Testis (tissue), 3 donors: ENCODE data around the gene GNG14. TPM values are rescaled to one million over a fixed set of nuclear protein-coding genes. Genes with fewer than 3 reads are reported as not detected.

Experiments used
- DNase-seq: peaks from one replicate; pipeline ENCODE4 v3.0.0-alpha.2; 2019
- H3K27ac ChIP-seq, 2 donors: fragments of 200-600 bp; sonication (generic); one replicate each; pipeline ENCODE4 v1.5.1; 2019
- H3K27me3 ChIP-seq: fragments of 200-600 bp; sonication (generic); one replicate; pipeline ENCODE4 v1.5.1; 2019
- H3K36me3 ChIP-seq: fragments of 200-600 bp; sonication (generic); one replicate; pipeline ENCODE4 v1.5.1; 2017; ENCODE audit warnings: low read depth; ENCODE audit errors: missing control alignments
- H3K4me1 ChIP-seq: fragments of 200-600 bp; sonication (generic); one replicate; pipeline ENCODE4 v1.5.1; 2019
- H3K4me3 ChIP-seq, 2 donors: fragments of 200-600 bp; sonication (generic); one replicate each; pipeline ENCODE4 v1.5.1; 2017 to 2019
- H3K9me3 ChIP-seq: fragments of 200-600 bp; sonication (generic); one replicate; pipeline ENCODE4 v1.5.1; 2017
- CTCF ChIP-seq, 3 experiments: fragments of 450-650 bp in 2 of 3; fragments of 200-600 bp in 1 of 3; sonication (generic) in 1 of 3; IDR thresholded peaks; one replicate each; pipeline ENCODE4 v1.5.1; 2016 to 2019; ENCODE audit warnings: antibody characterized with exemption in 3 of 3, mild to moderate bottlenecking in 2 of 3, moderate library complexity in 1 of 3
- POLR2A ChIP-seq: fragments of 450-650 bp; IDR thresholded peaks from one replicate; pipeline ENCODE4 v1.6.1; 2017; ENCODE audit warnings: antibody characterized with exemption, mild to moderate bottlenecking, moderate library complexity
- WGBS, 2 donors: methylation state at CpG; one replicate each; pipeline ENCODE4 v1.1.5; 2018; 5-methylcytosine and 5-hydroxymethylcytosine counted together
- intact Hi-C: fragments of 100-400 bp; cut with DNase I; formaldehyde crosslinking; loops from one replicate; pipeline ENCODE4 v1.15.1; 2023; ENCODE audit warnings: low total_unique reads
- polyA plus RNA-seq: library from polyadenylated mRNA; stranded (reverse); fragments of 350-450 nt; fragmentation: Illumina TruSeq; extraction: RNeasy Lipid Tissue Mini Kit (QIAGEN cat#74804); gene quantifications from one replicate; pipeline ENCODE4 v1.2.3, GENCODE V29; 2014; ENCODE audit warnings: low read depth, low replicate concordance; ENCODE audit not compliant: insufficient read depth
- small RNA-seq, 2 donors: library from RNA; depleted of rRNA; stranded (forward); fragments of <200 nt; gene quantifications; one replicate each; pipeline ENCODE3, GENCODE V24; 2016
- total RNA-seq, 2 donors: library from RNA; depleted of rRNA; stranded (reverse); fragments of >200 nt; gene quantifications; one replicate each; pipeline ENCODE4 v1.2.3, GENCODE V29; 2016

GNG14 gene
- total and polyA plus RNA-seq, 3 donors from 2014 or later: 4.5 TPM; not detected in 2

GRCh38 chr19:12731337-12731736 lies 43.5 kb downstream of the GNG14 start:
- H3K4me1 ChIP-seq: peaks cover 16% of the 10 kb centered on the region
- no peak for TF ChIP-seq POLR2A
- TF ChIP-seq CTCF (IDR thresholded peaks at IDR 0.05): no peak
- no peaks in the 10 kb centered on the region for H3K27me3 ChIP-seq
- H3K27ac ChIP-seq: no peak overlapping the region
- WGBS, 2 donors: 90 to 93% methylated on average over 21 to 24 of the region's 24 CpGs
- H3K36me3 ChIP-seq: no peaks in the 10 kb centered on the region
- no peak overlapping the region for H3K4me3 ChIP-seq
- intact Hi-C loops: loop anchor here (10.0 kb wide), 1 partner anchor 63 kb away; the partner anchor contains the start of gene JUNB
- H3K9me3 ChIP-seq: no peaks in the 10 kb centered on the region
- no peak for DNase-seq

GRCh38 chr19:12733369-12734214 lies 45.8 kb downstream of the GNG14 start:
- Histone ChIP-seq H3K36me3 (no peaks in the 10 kb centered on the region), H3K4me3 (peak overlapping the region; percentile 90 to 91), H3K27me3 (no peaks in the 10 kb centered on the region), H3K27ac (peak overlapping the region; percentile 85 to 89), H3K4me1 (peaks cover 22% of the 10 kb centered on the region), H3K9me3 (no peaks in the 10 kb centered on the region)
- whole genome bisulfite sequencing, 2 donors: 2 to 7% methylated on average over 10 to 15 of the region's 15 CpGs
- peak; percentile 36 for DNase-seq
- TF ChIP-seq POLR2A (no peak), CTCF (IDR thresholded peaks at IDR 0.05) (no peak)
- intact Hi-C loops: loop anchor here (10.0 kb wide), 1 partner anchor 61 kb away; the partner anchor contains the start of gene JUNB

DNA sequence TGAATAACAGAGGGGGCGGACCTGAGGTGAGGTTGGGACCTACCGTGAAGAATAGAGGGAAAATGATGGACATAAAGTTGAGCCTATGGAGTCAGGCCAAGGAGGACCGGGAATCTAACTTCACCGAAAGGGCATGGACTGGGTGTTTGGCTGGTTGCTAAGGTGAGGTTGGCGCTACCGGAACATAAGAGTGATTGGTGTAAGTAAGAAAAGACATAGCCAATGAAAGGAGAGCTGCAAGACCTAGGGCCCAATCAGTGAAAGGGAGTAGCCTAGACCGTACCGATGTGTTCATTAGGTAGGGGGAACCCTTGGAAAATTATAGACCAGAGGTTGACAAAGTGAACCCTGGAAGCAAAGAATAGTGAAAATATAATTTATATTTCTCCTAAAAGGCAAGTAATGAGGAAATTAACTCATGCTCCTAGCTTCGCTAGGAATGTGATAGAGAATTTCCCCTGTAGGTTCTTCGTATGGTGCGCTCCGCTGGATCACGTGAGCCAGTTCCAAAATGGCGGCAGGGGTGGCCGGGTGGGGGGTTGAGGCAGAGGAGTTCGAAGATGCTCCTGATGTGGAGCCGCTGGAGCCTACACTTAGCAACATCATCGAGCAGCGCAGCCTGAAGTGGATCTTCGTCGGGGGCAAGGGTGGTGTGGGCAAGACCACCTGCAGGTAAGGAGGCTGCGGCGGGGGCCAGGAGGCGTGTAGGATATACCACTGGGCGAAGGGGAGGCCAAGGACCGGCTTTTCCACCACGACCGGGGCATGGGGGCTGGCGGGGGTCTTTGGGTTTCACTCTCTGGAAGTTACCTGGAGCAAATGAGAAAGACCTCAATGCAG lies 49.4 kb downstream of the GNG14 start, which contains the start of gene GET3:
TSS of gene GET3 (plus strand) at position 503 of the 840 bp plus-strand sequence. CDS start at position 512, 9 bp downstream.
- no peaks in the 10 kb centered on the region for H3K36me3 ChIP-seq
- H3K27ac ChIP-seq: peak within 1 kb of the TSS; percentile 89 to 92
- peak; percentile 98 for DNase-seq
- intact Hi-C loops: loop anchor here (10.0 kb wide), 1 partner anchor 58 kb away; the partner anchor contains the start of gene JUNB
- 0 to 1% methylated on average over 29 of the region's 29 CpGs for WGBS, 2 donors
- peak within 1 kb of the TSS; percentile 69 to 76 for H3K4me3 ChIP-seq
- H3K9me3 ChIP-seq: no peaks in the 10 kb centered on the region
- peaks cover 20% of the 10 kb centered on the region for H3K4me1 ChIP-seq
- no peaks in the 10 kb centered on the region for H3K27me3 ChIP-seq
- TF ChIP-seq CTCF (IDR thresholded peaks at IDR 0.05) (peak in 2 of 3 experiments; percentile 23 to 33), POLR2A (no peak)

- DNase-seq: no peak
- H3K27ac ChIP-seq: peak overlapping the region in 1 of 2 donors; percentile 92
- WGBS, 2 donors: 6 to 24% methylated on average over 8 to 13 of the region's 13 CpGs
- H3K27me3 ChIP-seq: no peaks in the 10 kb centered on the region
- H3K9me3 ChIP-seq: no peaks in the 10 kb centered on the region
- TF ChIP-seq POLR2A (no peak), CTCF (IDR thresholded peaks at IDR 0.05) (no peak)
- peaks cover 13% of the 10 kb centered on the region for H3K4me1 ChIP-seq
- H3K4me3 ChIP-seq: peak overlapping the region; percentile 69 to 76
- H3K36me3 ChIP-seq: no peaks in the 10 kb centered on the region
- intact Hi-C loops: loop anchor here (10.0 kb wide), 1 partner anchor 57 kb away; the partner anchor contains the start of gene JUNB
Observed at GRCh38 chr19:12737835-12738351, 50.1 kb downstream of the GNG14 start.

Small RNA genes within 50 kb of the gene (small RNA-seq; reads per million reads assigned to genes)
- 1,171 to 1,317 reads per million in 2 donors for gene SNORD41

Other genes starting within 250 kb of the GNG14 start
- gene ZNF443, start 247.0 kb upstream of the GNG14 start, total RNA-seq: 1 to 10 TPM; 4.1 to 5.0 TPM
- 2.2 TPM for gene ZNF443, start 247.0 kb upstream of the GNG14 start, polyA plus RNA-seq
- 10 to 100 TPM in 1 of 2 donors, 1 to 10 TPM in 1; 8.1 to 21.7 TPM for gene ZNF709, start 203.2 kb upstream of the GNG14 start, total RNA-seq
- gene ZNF709, start 203.2 kb upstream of the GNG14 start, polyA plus RNA-seq: 14.6 TPM
- gene ZNF564, start 136.5 kb upstream of the GNG14 start, total RNA-seq: 10 to 100 TPM; 10.7 to 18.0 TPM
- 4.6 TPM for gene ZNF564, start 136.5 kb upstream of the GNG14 start, polyA plus RNA-seq
- 10 to 100 TPM in 1 of 2 donors, 1 to 10 TPM in 1; 6.6 to 10.4 TPM for gene ZNF490, start 77.2 kb upstream of the GNG14 start, total RNA-seq
- 2.5 TPM for gene ZNF490, start 77.2 kb upstream of the GNG14 start, polyA plus RNA-seq
- gene ZNF791, start 77.1 kb upstream of the GNG14 start, total RNA-seq: 10 to 100 TPM; 16.1 to 17.2 TPM
- 9.3 TPM for gene ZNF791, start 77.1 kb upstream of the GNG14 start, polyA plus RNA-seq
- 10 to 100 TPM; 29.7 to 30.6 TPM for gene MAN2B1, start 21.3 kb upstream of the GNG14 start, total RNA-seq
- gene MAN2B1, start 21.3 kb upstream of the GNG14 start, polyA plus RNA-seq: 45.7 TPM
- gene WDR83, start 21.2 kb upstream of the GNG14 start, total RNA-seq: 10 to 100 TPM; 15.8 to 18.3 TPM
- gene WDR83, start 21.2 kb upstream of the GNG14 start, polyA plus RNA-seq: 23.2 TPM
- 100 to 1,000 TPM in 1 of 2 donors, 10 to 100 TPM in 1; 85.9 to 119 TPM for gene DHPS, start 6.1 kb upstream of the GNG14 start, total RNA-seq
- gene DHPS, start 6.1 kb upstream of the GNG14 start, polyA plus RNA-seq: 50.2 TPM
- gene FBXW9, start 8.6 kb downstream of the GNG14 start, total RNA-seq: 10 to 100 TPM; 20.5 to 23.3 TPM
- gene FBXW9, start 8.6 kb downstream of the GNG14 start, polyA plus RNA-seq: 27.4 TPM
- gene TNPO2, start 35.9 kb downstream of the GNG14 start, total RNA-seq: 100 to 1,000 TPM; 110 to 129 TPM
- 103 TPM for gene TNPO2, start 35.9 kb downstream of the GNG14 start, polyA plus RNA-seq
- gene TRIR, start 46.7 kb downstream of the GNG14 start, total RNA-seq: 100 to 1,000 TPM; 244 to 329 TPM
- gene TRIR, start 46.7 kb downstream of the GNG14 start, polyA plus RNA-seq: 158 TPM
- gene GET3, start 49.5 kb downstream of the GNG14 start, total RNA-seq: 100 to 1,000 TPM in 1 of 2 donors, 10 to 100 TPM in 1; 89.3 to 109 TPM
- 134 TPM for gene GET3, start 49.5 kb downstream of the GNG14 start, polyA plus RNA-seq
- gene BEST2, start 63.8 kb downstream of the GNG14 start, total RNA-seq: under 1 TPM; 0.50 to 0.87 TPM
- gene BEST2, start 63.8 kb downstream of the GNG14 start, polyA plus RNA-seq: not detected
- 10 to 100 TPM; 54.4 to 63.4 TPM for gene HOOK2, start 87.6 kb downstream of the GNG14 start, total RNA-seq
- gene HOOK2, start 87.6 kb downstream of the GNG14 start, polyA plus RNA-seq: 30.0 TPM
- gene JUNB, start 103.5 kb downstream of the GNG14 start, total RNA-seq: 100 to 1,000 TPM in 1 of 2 donors, 10 to 100 TPM in 1; 75.9 to 143 TPM
- gene JUNB, start 103.5 kb downstream of the GNG14 start, polyA plus RNA-seq: 54.5 TPM
- gene PRDX2, start 113.8 kb downstream of the GNG14 start, total RNA-seq: 100 to 1,000 TPM in 1 of 2 donors, 10 to 100 TPM in 1; 72.1 to 117 TPM
- gene PRDX2, start 113.8 kb downstream of the GNG14 start, polyA plus RNA-seq: 87.1 TPM
- gene THSD8, start 114.1 kb downstream of the GNG14 start, total RNA-seq: 10 to 100 TPM in 1 of 2 donors, 1 to 10 TPM in 1; 3.0 to 14.0 TPM
- 27.9 TPM for gene THSD8, start 114.1 kb downstream of the GNG14 start, polyA plus RNA-seq
- 10 to 100 TPM; 15.7 to 18.6 TPM for gene RNASEH2A, start 118.6 kb downstream of the GNG14 start, total RNA-seq
- gene RNASEH2A, start 118.6 kb downstream of the GNG14 start, polyA plus RNA-seq: 14.1 TPM
- 1 to 10 TPM; 3.8 to 5.1 TPM for gene RTBDN, start 146.6 kb downstream of the GNG14 start, total RNA-seq
- 3.7 TPM for gene RTBDN, start 146.6 kb downstream of the GNG14 start, polyA plus RNA-seq
- 1 to 10 TPM; 8.5 to 9.0 TPM for gene MAST1, start 150.5 kb downstream of the GNG14 start, total RNA-seq
- gene MAST1, start 150.5 kb downstream of the GNG14 start, polyA plus RNA-seq: 11.7 TPM
- 10 to 100 TPM in 1 of 2 donors, 1 to 10 TPM in 1; 9.0 to 17.4 TPM for gene DNASE2, start 193.5 kb downstream of the GNG14 start, total RNA-seq
- 17.7 TPM for gene DNASE2, start 193.5 kb downstream of the GNG14 start, polyA plus RNA-seq
- gene KLF1, start 199.2 kb downstream of the GNG14 start, total RNA-seq: under 1 TPM; 0.24 to 0.31 TPM
- gene KLF1, start 199.2 kb downstream of the GNG14 start, polyA plus RNA-seq: not detected
- gene GCDH, start 203.2 kb downstream of the GNG14 start, total RNA-seq: 10 to 100 TPM; 30.5 to 32.1 TPM
- 11.0 TPM for gene GCDH, start 203.2 kb downstream of the GNG14 start, polyA plus RNA-seq
- gene SYCE2, start 231.3 kb downstream of the GNG14 start, total RNA-seq: 10 to 100 TPM; 12.3 to 20.4 TPM
- gene SYCE2, start 231.3 kb downstream of the GNG14 start, polyA plus RNA-seq: 61.1 TPM
- gene FARSA, start 245.7 kb downstream of the GNG14 start, total RNA-seq: 10 to 100 TPM; 53.8 to 65.3 TPM
- 55.1 TPM for gene FARSA, start 245.7 kb downstream of the GNG14 start, polyA plus RNA-seq